ENCODE results near the gene SHISAL2B.

- TF ChIP-seq, protein P1, sequence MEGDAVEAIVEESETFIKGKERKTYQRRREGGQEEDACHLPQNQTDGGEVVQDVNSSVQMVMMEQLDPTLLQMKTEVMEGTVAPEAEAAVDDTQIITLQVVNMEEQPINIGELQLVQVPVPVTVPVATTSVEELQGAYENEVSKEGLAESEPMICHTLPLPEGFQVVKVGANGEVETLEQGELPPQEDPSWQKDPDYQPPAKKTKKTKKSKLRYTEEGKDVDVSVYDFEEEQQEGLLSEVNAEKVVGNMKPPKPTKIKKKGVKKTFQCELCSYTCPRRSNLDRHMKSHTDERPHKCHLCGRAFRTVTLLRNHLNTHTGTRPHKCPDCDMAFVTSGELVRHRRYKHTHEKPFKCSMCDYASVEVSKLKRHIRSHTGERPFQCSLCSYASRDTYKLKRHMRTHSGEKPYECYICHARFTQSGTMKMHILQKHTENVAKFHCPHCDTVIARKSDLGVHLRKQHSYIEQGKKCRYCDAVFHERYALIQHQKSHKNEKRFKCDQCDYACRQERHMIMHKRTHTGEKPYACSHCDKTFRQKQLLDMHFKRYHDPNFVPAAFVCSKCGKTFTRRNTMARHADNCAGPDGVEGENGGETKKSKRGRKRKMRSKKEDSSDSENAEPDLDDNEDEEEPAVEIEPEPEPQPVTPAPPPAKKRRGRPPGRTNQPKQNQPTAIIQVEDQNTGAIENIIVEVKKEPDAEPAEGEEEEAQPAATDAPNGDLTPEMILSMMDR (IDR thresholded peaks at IDR 0.05), result no peak
- no peak for TF ChIP-seq POLR2A (IDR thresholded peaks at IDR 0.05)
Measured at GRCh38 chr5:64691291-64691690, 988 bp downstream of the SHISAL2B start.

Measured in ovary (tissue), 3 donors.